Sigmoid colon (tissue), 4 donors: ENCODE data around the gene NUP205.

Experiments
- CTCF ChIP-seq, 4 experiments: fragments of 450-650 bp in 3 of 4; fragments of 200-600 bp in 1 of 4; IDR thresholded peaks; one replicate each; pipeline ENCODE4 v1.5.1; 2016 to 2019; ENCODE audit warnings: antibody characterized with exemption in 4 of 4, mild to moderate bottlenecking in 3 of 4, moderate library complexity in 2 of 4
- POLR2A ChIP-seq, 2 donors: fragments of 450-650 bp; IDR thresholded peaks; one replicate each; pipeline ENCODE4 v1.6.1; 2016; ENCODE audit warnings: antibody characterized with exemption in 2 of 2, mild to moderate bottlenecking in 2 of 2, moderate library complexity in 2 of 2
- POLR2AphosphoS5 ChIP-seq, 4 donors: sonication (generic); formaldehyde crosslinking; IDR thresholded peaks; one replicate each; pipeline ENCODE4 v1.6.1; 2017; ENCODE audit warnings: antibody characterized with exemption in 4 of 4

DNA sequence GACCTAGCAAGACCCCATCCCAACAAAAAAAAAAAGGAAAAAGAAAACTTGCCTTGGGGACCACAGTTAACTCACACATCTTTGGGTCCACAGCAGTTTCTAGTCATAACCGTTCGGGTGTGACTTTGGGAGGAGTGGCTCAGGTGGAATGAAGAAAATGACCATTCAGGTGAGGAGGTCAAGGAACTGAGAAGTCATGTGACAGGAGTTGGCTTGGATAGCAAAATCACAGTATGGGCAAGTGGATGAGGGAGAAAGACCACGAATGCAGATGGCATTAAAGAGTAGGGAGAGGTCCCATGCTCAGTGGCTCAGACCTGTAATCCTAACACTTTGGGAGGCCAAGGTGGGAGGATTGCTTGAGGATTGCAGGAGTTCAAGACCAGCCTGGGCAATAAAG lies 30.7 kb upstream of the NUP205 start:
- no peak for TF ChIP-seq CTCF (IDR thresholded peaks at IDR 0.05)
- no peak for TF ChIP-seq POLR2A (IDR thresholded peaks at IDR 0.05)
- no peak for TF ChIP-seq POLR2AphosphoS5 (IDR thresholded peaks at IDR 0.05)
